ENCODE measurements around the gene MAP7D1. TPM values are rescaled to one million over a fixed set of nuclear protein-coding genes. Genes with fewer than 3 reads are reported as not detected.

MAP7D1 gene
- total and polyA plus RNA-seq, 2 donors (not counting 1 experiment from before 2014, with no cell fraction given), result 70.6 to 78.4 TPM

- Histone ChIP-seq H3K9me3 (ENCODE audit: control insufficient read depth, insufficient read depth, low read depth, low read length) (no peaks in the 10 kb centered on the region), H3K4me1 (ENCODE audit: control insufficient read depth, extremely low read depth, insufficient read depth, low read length) (peaks cover 8% of the 10 kb centered on the region), H3K36me3 (ENCODE audit: control insufficient read depth, insufficient read depth, low read length) (no peaks in the 10 kb centered on the region), H3K79me2 (ENCODE audit: control insufficient read depth, insufficient read depth, low read length) (no peaks in the 10 kb centered on the region), H3K27ac (ENCODE audit: insufficient read depth, low read length) (peak overlapping the region; percentile 20), H2AFZ (ENCODE audit: low read length) (no peak overlapping the region), H3K9ac (ENCODE audit: insufficient read depth, low read length) (no peak overlapping the region), H3K4me2 (ENCODE audit: extremely low read depth, insufficient read depth, low read length) (peak overlapping the region; percentile 4), H3K27me3 (ENCODE audit: control insufficient read depth, insufficient read depth, low read length) (no peaks in the 10 kb centered on the region), H4K20me1 (ENCODE audit: control insufficient read depth, extremely low read depth, insufficient read depth, low read length) (no peaks in the 10 kb centered on the region), H3K4me3 (replicated peaks in 1 of 4; ENCODE audit: control extremely low read depth in 1 of 4, insufficient read depth in 1 of 4, low read depth in 3 of 4, low read length in 4 of 4) (no peak overlapping the region)
- TF ChIP-seq EZH2 (IDR thresholded peaks at IDR 0.05; ENCODE audit: low read length, missing control alignments) (no peak), CTCF (conservative IDR thresholded peaks at IDR 0.05 in 1 of 2, IDR thresholded peaks at IDR 0.05 in 1 of 2; ENCODE audit: low read depth in 1 of 2, low read length in 2 of 2) (no peak)
- DNase-seq (ENCODE audit: low read depth in 2 of 2), result peak in 1 of 2 donors; percentile 58
Observed at GRCh38 chr1:36115931-36116330, 40.0 kb upstream of the MAP7D1 start.

- H3K36me3 ChIP-seq (ENCODE audit: control insufficient read depth, insufficient read depth, low read length), result no peaks in the 10 kb centered on the region
- H4K20me1 ChIP-seq (ENCODE audit: control insufficient read depth, extremely low read depth, insufficient read depth, low read length), result no peaks in the 10 kb centered on the region
- no peak overlapping the region for H2AFZ ChIP-seq (ENCODE audit: low read length)
- no peak overlapping the region for H3K4me3 ChIP-seq (replicated peaks in 1 of 4; ENCODE audit: control extremely low read depth in 1 of 4, insufficient read depth in 1 of 4, low read depth in 3 of 4, low read length in 4 of 4)
- no peaks in the 10 kb centered on the region for H3K27me3 ChIP-seq (ENCODE audit: control insufficient read depth, insufficient read depth, low read length)
- H3K79me2 ChIP-seq (ENCODE audit: control insufficient read depth, insufficient read depth, low read length), result no peaks in the 10 kb centered on the region
- TF ChIP-seq EZH2 (IDR thresholded peaks at IDR 0.05; ENCODE audit: low read length, missing control alignments) (no peak), CTCF (conservative IDR thresholded peaks at IDR 0.05 in 1 of 2, IDR thresholded peaks at IDR 0.05 in 1 of 2; ENCODE audit: low read depth in 1 of 2, low read length in 2 of 2) (no peak)
- no peaks in the 10 kb centered on the region for H3K9me3 ChIP-seq (ENCODE audit: control insufficient read depth, insufficient read depth, low read depth, low read length)
- no peak for DNase-seq (ENCODE audit: low read depth in 2 of 2)
- peaks cover 8% of the 10 kb centered on the region for H3K4me1 ChIP-seq (ENCODE audit: control insufficient read depth, extremely low read depth, insufficient read depth, low read length)
- no peak overlapping the region for H3K9ac ChIP-seq (ENCODE audit: insufficient read depth, low read length)
- H3K4me2 ChIP-seq (ENCODE audit: extremely low read depth, insufficient read depth, low read length), result no peak overlapping the region
- H3K27ac ChIP-seq (ENCODE audit: insufficient read depth, low read length), result no peak overlapping the region
Observed at GRCh38 chr1:36116901-36117300, 39.1 kb upstream of the MAP7D1 start.

- Histone ChIP-seq H3K4me2 (ENCODE audit: extremely low read depth, insufficient read depth, low read length) (no peak overlapping the region), H3K27me3 (ENCODE audit: control insufficient read depth, insufficient read depth, low read length) (no peaks in the 10 kb centered on the region), H3K27ac (ENCODE audit: insufficient read depth, low read length) (no peak overlapping the region), H3K4me1 (ENCODE audit: control insufficient read depth, extremely low read depth, insufficient read depth, low read length) (peaks cover 8% of the 10 kb centered on the region), H3K9ac (ENCODE audit: insufficient read depth, low read length) (no peak overlapping the region), H2AFZ (ENCODE audit: low read length) (no peak overlapping the region), H4K20me1 (ENCODE audit: control insufficient read depth, extremely low read depth, insufficient read depth, low read length) (no peaks in the 10 kb centered on the region), H3K36me3 (ENCODE audit: control insufficient read depth, insufficient read depth, low read length) (no peaks in the 10 kb centered on the region), H3K79me2 (ENCODE audit: control insufficient read depth, insufficient read depth, low read length) (no peaks in the 10 kb centered on the region), H3K4me3 (replicated peaks in 1 of 4; ENCODE audit: control extremely low read depth in 1 of 4, insufficient read depth in 1 of 4, low read depth in 3 of 4, low read length in 4 of 4) (no peak overlapping the region), H3K9me3 (ENCODE audit: control insufficient read depth, insufficient read depth, low read depth, low read length) (no peaks in the 10 kb centered on the region)
- no peak for TF ChIP-seq CTCF (conservative IDR thresholded peaks at IDR 0.05 in 1 of 2, IDR thresholded peaks at IDR 0.05 in 1 of 2; ENCODE audit: low read depth in 1 of 2, low read length in 2 of 2)
- TF ChIP-seq EZH2 (IDR thresholded peaks at IDR 0.05; ENCODE audit: low read length, missing control alignments), result no peak
- DNase-seq (ENCODE audit: low read depth in 2 of 2), result no peak
Observed at GRCh38 chr1:36118447-36119204, 37.3 kb upstream of the MAP7D1 start.
